SK-N-MC (cell line): ENCODE data around the gene SLC28A3.
A peak's percentile ranks its signal among the peaks of the same experiment; 100 is the strongest.

Experiments
- DNase-seq: peaks from one replicate; pipeline ENCODE4 v3.0.0-alpha.2; 2011; ENCODE audit warnings: low read depth, low spot score
- H3K27ac ChIP-seq: fragments of 200-600 bp; sonication (generic); 2 replicates; pipeline ENCODE4 v1.5.1; 2016; ENCODE audit warnings: mixed run types
- H3K36me3 ChIP-seq: fragments of 200-600 bp; sonication (generic); 2 replicates; pipeline ENCODE4 v1.6.1; 2017; ENCODE audit warnings: antibody characterized with exemption, low read length, mixed read lengths; ENCODE audit not compliant: insufficient read depth
- H3K4me3 ChIP-seq: fragments of 200-600 bp; sonication (generic); 2 replicates; pipeline ENCODE4 v1.5.1; 2016
- H3K9ac ChIP-seq: fragments of 200-600 bp; sonication (generic); 2 replicates; pipeline ENCODE4 v1.8.0; 2017; ENCODE audit warnings: mixed run types, mixed read lengths; ENCODE audit not compliant: insufficient read length
- H3K9me3 ChIP-seq: fragments of 200-600 bp; sonication (generic); 2 replicates; pipeline ENCODE4 v1.6.1; 2017; ENCODE audit warnings: low read depth, mild to moderate bottlenecking, antibody characterized with exemption, low read length, moderate library complexity, mixed read lengths
- EZH2 ChIP-seq: fragments of 200-600 bp; sonication (generic); IDR thresholded peaks from one replicate; pipeline ENCODE4 v1.6.1; 2017; ENCODE audit warnings: antibody characterized with exemption
- FOXP2 ChIP-seq: optimal IDR thresholded peaks from 2 replicates; pipeline ENCODE3; 2011; ENCODE audit warnings: mild to moderate bottlenecking, moderate library complexity; ENCODE audit not compliant: insufficient read depth; ENCODE audit errors: extremely low read length, control extremely low read depth
- POLR2AphosphoS5 ChIP-seq: IDR thresholded peaks from 2 replicates; pipeline ENCODE4 v1.6.1; 2012; ENCODE audit warnings: mild to moderate bottlenecking, low read depth, low read length, borderline replicate concordance

The SLC28A3 gene

DNA sequence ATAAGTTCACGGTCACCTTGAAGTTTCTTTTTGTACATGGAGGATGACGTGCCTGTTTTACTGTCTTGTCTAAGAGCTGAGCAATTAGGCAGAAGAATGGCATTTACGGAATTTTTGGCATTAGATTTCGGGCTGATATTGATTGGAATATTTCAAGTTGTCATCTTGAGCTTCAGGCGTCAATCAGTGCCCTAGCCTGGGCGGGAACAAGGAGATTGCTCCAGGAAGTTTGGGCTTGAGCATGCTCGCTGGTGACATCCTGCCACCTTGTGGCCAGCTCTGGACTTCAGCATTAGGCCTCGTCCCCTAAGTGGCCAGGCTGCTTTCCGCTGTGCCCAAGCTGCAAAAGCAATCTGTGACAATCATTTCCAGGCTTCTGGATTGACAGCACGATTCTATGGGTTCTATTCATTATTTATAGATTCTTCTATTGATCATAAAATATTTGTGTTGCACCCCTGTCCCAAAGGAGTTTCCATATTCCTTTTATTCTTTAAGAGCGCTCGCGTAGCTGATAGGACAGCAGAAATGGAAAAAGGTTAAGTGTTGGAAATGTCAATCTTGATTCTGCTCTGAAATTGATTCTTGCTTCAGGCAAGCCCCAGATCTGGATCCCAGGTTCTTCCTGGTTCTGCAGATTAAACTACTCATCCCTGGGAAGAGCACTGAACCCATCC, 79.3 kb downstream of the SLC28A3 start:
- H3K27ac ChIP-seq = no peak overlapping the region
- H3K9ac ChIP-seq = no peak overlapping the region

DNA sequence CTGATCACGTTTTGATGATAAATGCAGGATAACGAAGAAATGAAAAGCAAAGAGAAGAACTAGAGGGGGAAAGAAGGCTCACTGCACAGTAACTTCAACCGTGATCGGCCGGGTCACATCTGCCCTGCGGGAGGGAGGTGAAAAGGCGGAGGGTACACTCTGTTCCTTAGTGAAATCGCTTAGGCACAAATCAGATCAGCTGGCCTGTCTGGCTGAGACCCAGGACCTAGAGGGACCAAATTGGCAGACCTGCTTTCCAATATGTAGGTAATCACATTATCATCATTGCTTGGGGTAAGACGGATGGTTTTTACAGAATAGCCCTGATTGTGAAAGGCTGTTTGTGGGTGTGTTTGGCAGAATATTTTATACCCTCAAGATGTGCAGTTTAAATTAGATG, 82.2 kb downstream of the SLC28A3 start:
- H3K27ac ChIP-seq = no peak overlapping the region

More for the DNA sequence above, 79.3 kb downstream of the SLC28A3 start:
- Histone ChIP-seq H3K9me3 (no peaks in the 10 kb centered on the region), H3K36me3 (no peaks in the 10 kb centered on the region), H3K4me3 (no peak overlapping the region)
- DNase-seq = peak; percentile 6
- TF ChIP-seq POLR2AphosphoS5 = no peak
- TF ChIP-seq EZH2 = no peak
- TF ChIP-seq FOXP2 = no peak

DNA sequence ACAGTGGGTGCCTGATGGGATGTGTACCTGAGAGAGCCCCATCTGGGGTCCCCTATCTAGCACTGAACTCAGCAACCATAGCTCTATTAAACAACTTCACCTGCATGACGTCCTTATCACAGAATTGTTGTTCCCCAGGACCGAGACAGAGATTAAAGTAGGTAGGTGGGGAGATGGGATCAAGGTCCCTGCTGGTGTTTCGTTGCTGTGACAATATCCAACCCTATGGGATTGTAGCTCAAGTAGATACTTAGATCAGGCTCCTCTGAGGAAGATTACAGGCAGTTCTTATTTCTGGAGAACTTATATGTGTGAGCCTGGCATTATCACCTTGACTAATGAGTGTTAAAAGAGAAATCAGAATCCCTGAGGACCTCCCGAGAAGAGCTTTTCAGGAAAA, 84.9 kb downstream of the SLC28A3 start:
- Histone ChIP-seq H3K9ac (no peak overlapping the region), H3K9me3 (no peaks in the 10 kb centered on the region), H3K36me3 (no peaks in the 10 kb centered on the region), H3K27ac (no peak overlapping the region), H3K4me3 (no peak overlapping the region)
- TF ChIP-seq EZH2 = no peak
- TF ChIP-seq POLR2AphosphoS5 = no peak
- TF ChIP-seq FOXP2 = no peak
- no peak for DNase-seq

More for the DNA sequence above, 82.2 kb downstream of the SLC28A3 start:
- Histone ChIP-seq H3K9ac (no peak overlapping the region), H3K9me3 (no peaks in the 10 kb centered on the region), H3K4me3 (no peak overlapping the region), H3K36me3 (no peaks in the 10 kb centered on the region)
- no peak for TF ChIP-seq POLR2AphosphoS5
- no peak for TF ChIP-seq EZH2
- TF ChIP-seq FOXP2 = no peak
- no peak for DNase-seq

DNA sequence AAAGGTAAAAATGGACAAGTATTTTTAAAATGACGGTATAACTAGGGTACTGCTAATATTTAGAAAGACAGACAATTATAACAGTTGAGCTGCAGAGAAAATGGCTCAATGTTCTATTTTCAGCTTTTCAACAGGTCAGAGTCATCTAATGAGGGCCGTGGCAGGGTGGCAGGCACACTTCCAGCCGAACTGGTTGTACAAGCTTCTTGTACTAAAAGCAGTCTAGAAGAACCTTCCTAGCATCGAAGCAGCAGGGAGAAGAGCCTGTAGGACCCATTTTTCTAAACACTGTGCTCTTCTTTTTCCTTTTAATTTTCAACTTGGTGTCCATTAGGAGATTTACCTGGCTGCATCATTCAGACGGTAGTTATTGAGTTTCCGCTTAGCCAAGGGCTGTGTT, 85.6 kb downstream of the SLC28A3 start:
- Histone ChIP-seq H3K9me3 (no peaks in the 10 kb centered on the region), H3K4me3 (no peak overlapping the region), H3K36me3 (no peaks in the 10 kb centered on the region), H3K27ac (no peak overlapping the region), H3K9ac (no peak overlapping the region)
- DNase-seq = no peak
- no peak for TF ChIP-seq POLR2AphosphoS5
- TF ChIP-seq FOXP2 = no peak
- no peak for TF ChIP-seq EZH2

DNA sequence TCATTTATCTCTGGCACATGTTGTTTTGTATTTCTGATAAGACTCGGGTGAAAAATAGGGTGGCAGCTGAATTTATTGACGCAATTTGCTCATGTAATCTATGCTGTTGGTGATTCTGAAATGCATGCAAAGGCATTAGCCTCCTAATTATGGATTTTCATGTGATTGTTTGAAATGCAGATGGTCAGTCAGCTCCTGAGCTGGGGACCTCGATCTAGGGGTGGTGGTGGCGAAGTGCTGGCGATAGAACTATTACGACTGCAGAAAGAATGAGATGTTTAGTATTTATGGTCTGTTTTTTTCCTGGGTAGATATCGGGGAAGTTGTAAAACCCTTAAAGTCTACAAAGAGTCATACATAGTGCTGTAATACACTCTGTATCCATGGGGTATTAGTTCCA, 88.6 kb downstream of the SLC28A3 start:
- TF ChIP-seq EZH2 (no peak), POLR2AphosphoS5 (no peak), FOXP2 (no peak)
- Histone ChIP-seq H3K4me3 (no peak overlapping the region), H3K36me3 (no peaks in the 10 kb centered on the region), H3K27ac (no peak overlapping the region), H3K9ac (no peak overlapping the region), H3K9me3 (no peaks in the 10 kb centered on the region)
- no peak for DNase-seq

DNA sequence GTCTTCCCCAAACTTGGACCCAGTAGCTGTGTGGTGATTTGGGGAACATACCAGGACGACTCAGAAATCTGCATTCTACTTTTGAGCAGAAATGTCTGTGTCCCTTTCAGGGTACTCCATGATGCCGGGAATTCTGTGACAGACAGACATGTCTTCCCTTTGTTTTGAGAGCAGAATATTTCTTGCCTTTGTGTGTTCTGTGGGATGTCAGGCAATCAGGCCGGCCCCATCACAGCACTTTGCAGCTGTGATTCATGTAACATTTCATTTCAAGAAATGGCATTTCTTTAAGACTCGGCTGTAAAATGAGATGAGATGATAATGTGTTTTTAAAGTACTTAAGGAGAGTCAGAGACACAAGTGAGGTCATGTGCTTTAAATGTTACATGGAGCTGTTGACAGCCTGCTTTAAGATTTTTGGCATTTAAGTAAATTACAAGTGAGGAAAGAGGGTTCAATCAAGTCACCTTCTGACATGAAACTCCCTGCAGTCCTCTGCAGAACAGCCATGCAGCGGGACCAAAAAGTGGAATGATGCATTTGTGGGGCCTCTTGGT, 98.7 kb downstream of the SLC28A3 start:
- Histone ChIP-seq H3K4me3 (no peak overlapping the region), H3K9me3 (no peaks in the 10 kb centered on the region), H3K9ac (no peak overlapping the region), H3K36me3 (no peaks in the 10 kb centered on the region), H3K27ac (no peak overlapping the region)
- no peak for TF ChIP-seq POLR2AphosphoS5
- TF ChIP-seq EZH2 = no peak
- TF ChIP-seq FOXP2 = no peak
- DNase-seq = no peak

DNA sequence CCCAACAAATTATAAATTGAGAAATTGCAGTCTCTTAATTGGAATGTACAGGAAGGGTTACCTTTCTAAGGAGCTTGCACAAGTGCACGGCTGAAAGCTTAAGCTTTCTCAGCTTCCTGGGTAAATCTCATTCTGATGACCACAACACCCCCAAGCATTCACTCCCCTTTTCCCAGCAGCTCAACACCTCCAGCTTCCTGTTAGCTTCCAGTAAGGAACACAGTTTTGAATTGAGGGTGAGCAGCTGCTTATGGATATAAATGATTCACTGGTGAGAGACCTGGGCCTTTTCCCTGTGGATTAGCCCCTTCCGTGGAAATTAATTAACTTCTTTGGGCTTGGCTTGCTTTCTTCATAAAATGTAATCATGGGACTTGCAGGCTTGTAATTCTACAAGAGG, 101.2 kb downstream of the SLC28A3 start:
- no peak for TF ChIP-seq FOXP2
- no peak for TF ChIP-seq POLR2AphosphoS5
- TF ChIP-seq EZH2 = no peak
- H3K27ac ChIP-seq = no peak overlapping the region
- no peak for DNase-seq
- no peaks in the 10 kb centered on the region for H3K36me3 ChIP-seq
- no peak overlapping the region for H3K9ac ChIP-seq
- H3K9me3 ChIP-seq = no peaks in the 10 kb centered on the region
- H3K4me3 ChIP-seq = no peak overlapping the region

DNA sequence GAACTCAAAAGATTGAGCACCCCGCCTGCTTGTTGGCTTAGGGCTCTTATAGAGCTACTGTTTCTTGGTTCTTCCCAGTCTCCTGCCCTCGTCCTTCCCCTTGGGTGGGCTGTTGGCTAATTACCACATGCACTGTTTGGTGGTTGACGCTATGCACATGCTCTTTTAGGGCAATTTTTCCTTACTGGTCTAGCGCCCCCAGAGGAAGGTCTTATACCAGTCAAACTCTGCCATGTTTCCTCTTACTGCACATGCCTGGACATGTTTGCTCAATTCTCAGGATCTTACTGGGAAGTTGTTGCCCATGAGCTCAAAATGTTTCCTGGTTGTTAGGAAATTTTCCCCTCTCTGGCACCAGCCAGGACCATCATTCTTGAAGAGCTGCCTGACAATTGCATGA, 101.9 kb downstream of the SLC28A3 start:
- Histone ChIP-seq H3K9me3 (no peaks in the 10 kb centered on the region), H3K4me3 (no peak overlapping the region), H3K36me3 (no peaks in the 10 kb centered on the region), H3K27ac (no peak overlapping the region), H3K9ac (no peak overlapping the region)
- DNase-seq = no peak
- no peak for TF ChIP-seq FOXP2
- no peak for TF ChIP-seq POLR2AphosphoS5
- TF ChIP-seq EZH2 = no peak

DNA sequence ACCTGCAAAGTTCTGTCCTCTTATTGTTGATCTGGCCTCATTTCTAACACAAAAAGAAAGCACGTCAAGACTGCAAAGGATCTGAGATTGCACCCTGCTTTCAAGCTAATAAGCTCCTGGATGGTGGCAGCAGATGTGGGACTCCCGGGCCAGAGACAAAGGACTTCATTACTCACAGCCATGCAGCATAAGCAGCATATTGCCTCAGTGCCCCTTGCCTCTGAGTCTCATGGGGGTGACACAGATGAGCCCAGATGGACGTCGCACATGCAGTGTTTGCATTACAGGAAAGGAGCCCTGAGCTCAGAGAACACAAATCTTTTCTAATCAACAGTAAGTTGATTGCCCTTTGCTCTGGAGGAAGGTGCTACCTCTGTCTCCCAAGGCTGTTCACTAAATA, 105.0 kb downstream of the SLC28A3 start:
- no peak for DNase-seq
- H3K36me3 ChIP-seq = no peaks in the 10 kb centered on the region
- no peaks in the 10 kb centered on the region for H3K9me3 ChIP-seq
- TF ChIP-seq FOXP2 (no peak), EZH2 (no peak), POLR2AphosphoS5 (no peak)
- no peak overlapping the region for H3K27ac ChIP-seq
- no peak overlapping the region for H3K9ac ChIP-seq
- no peak overlapping the region for H3K4me3 ChIP-seq
